CD4-positive, alpha-beta T cell (primary cell): ENCODE results near the gene PTGDR. TPM values are rescaled to one million over a fixed set of nuclear protein-coding genes. Genes with fewer than 3 reads are reported as not detected.

ENCODE experiments used
- ATAC-seq: fragments of 200-7000 bp; cut with Tn5 transposase; one replicate; pipeline ENCODE4 v1.10.0; 2022; ENCODE audit warnings: mild to moderate bottlenecking; ENCODE audit not compliant: poor library complexity
- CTCF ChIA-PET: fragments of 350-600 bp; sonication (Branson Sonifier 250); formaldehyde crosslinking; loops from one replicate; lab custom pipeline; 2021; ENCODE audit warnings: antibody characterized with exemption, inconsistent platforms; lab: Charles Lee
- POLR2A ChIA-PET: fragments of 350-600 bp; sonication (Branson Sonifier 250); formaldehyde crosslinking; loops from one replicate; lab custom pipeline; 2021; ENCODE audit warnings: antibody characterized with exemption, inconsistent platforms; lab: Charles Lee
- DNase-seq, 14 experiments: peaks; one replicate each; pipeline ENCODE4 v3.0.0-alpha.2; 2013 to 2020; ENCODE audit warnings: mixed read lengths in 2 of 14
- H3K27ac ChIP-seq, 2 donors: one replicate each; pipeline versions ENCODE4 v1.5.1 to v1.7.0; 2013; ENCODE audit warnings: low read length in 2 of 2, low read depth in 1 of 2, mild to moderate bottlenecking in 1 of 2
- H3K27me3 ChIP-seq, 2 experiments: 1 replicate in 1 of 2; 2 replicates in 1 of 2; pipeline versions ENCODE4 v1.6.1 to v1.7.0; 2013; ENCODE audit warnings: low read length in 2 of 2, control low read depth in 1 of 2, mild to moderate bottlenecking in 1 of 2, moderate library complexity in 1 of 2; ENCODE audit not compliant: insufficient read depth in 2 of 2, control insufficient read depth in 1 of 2
- H3K36me3 ChIP-seq: one replicate; pipeline ENCODE4 v1.6.1; 2013; ENCODE audit warnings: low read length, control low read depth; ENCODE audit not compliant: insufficient read depth
- H3K4me1 ChIP-seq: one replicate; pipeline ENCODE4 v1.6.1; 2013; ENCODE audit warnings: low read length, control low read depth; ENCODE audit not compliant: insufficient read depth
- H3K4me3 ChIP-seq: one replicate; pipeline ENCODE4 v1.5.1; 2013; ENCODE audit warnings: mild to moderate bottlenecking, low read length, moderate library complexity
- H3K9me3 ChIP-seq, 2 experiments: 1 replicate in 1 of 2; 2 replicates in 1 of 2; pipeline versions ENCODE4 v1.6.1 to v1.7.0; 2013; ENCODE audit warnings: low read length in 2 of 2, mild to moderate bottlenecking in 2 of 2, control low read depth in 1 of 2, moderate library complexity in 1 of 2; ENCODE audit not compliant: control insufficient read depth in 1 of 2, insufficient read depth in 1 of 2
- H3K27ac Mint-ChIP-seq: one replicate; pipeline ENCODE4 v1.8.0; 2020; ENCODE audit warnings: mixed read lengths
- H3K27me3 Mint-ChIP-seq: one replicate; pipeline ENCODE4 v1.8.0; 2021; ENCODE audit warnings: mixed read lengths
- H3K36me3 Mint-ChIP-seq: one replicate; pipeline ENCODE4 v1.8.0; 2021; ENCODE audit warnings: low read depth, mixed read lengths
- H3K4me1 Mint-ChIP-seq: one replicate; pipeline ENCODE4 v1.8.0; 2021; ENCODE audit warnings: low read depth, mixed read lengths
- H3K4me3 Mint-ChIP-seq: one replicate; pipeline ENCODE4 v1.8.0; 2020; ENCODE audit warnings: mild to moderate bottlenecking, mixed read lengths
- H3K9me3 Mint-ChIP-seq: one replicate; pipeline ENCODE4 v1.8.0; 2020; ENCODE audit warnings: mixed read lengths
- intact Hi-C, 2 experiments: fragments of 100-400 bp; cut with DNase I in 1 of 2; cut with micrococcal nuclease in 1 of 2; formaldehyde crosslinking; loops; one replicate each; pipeline versions ENCODE4 v1.15.1 to v1.9.0; 2023 to 2025; cut with DNase I, micrococcal nuclease
- total RNA-seq, 174 experiments: library from RNA in 2 of 174; stranded (reverse) in 2 of 174; gene quantifications; one replicate each; pipeline ENCODE4 v1.2.3 and lab custom pipeline; 2021 to 2026
- TF ChIP-seq, protein P1 (sequence below): fragments of 200-600 bp; IDR thresholded peaks from one replicate; pipeline ENCODE4 v1.8.0; 2022; ENCODE audit warnings: antibody characterized with exemption, mild to moderate bottlenecking

PTGDR gene
- total RNA-seq, 2 experiments from 2014 or later = 0.20 to 0.41 TPM

DNA sequence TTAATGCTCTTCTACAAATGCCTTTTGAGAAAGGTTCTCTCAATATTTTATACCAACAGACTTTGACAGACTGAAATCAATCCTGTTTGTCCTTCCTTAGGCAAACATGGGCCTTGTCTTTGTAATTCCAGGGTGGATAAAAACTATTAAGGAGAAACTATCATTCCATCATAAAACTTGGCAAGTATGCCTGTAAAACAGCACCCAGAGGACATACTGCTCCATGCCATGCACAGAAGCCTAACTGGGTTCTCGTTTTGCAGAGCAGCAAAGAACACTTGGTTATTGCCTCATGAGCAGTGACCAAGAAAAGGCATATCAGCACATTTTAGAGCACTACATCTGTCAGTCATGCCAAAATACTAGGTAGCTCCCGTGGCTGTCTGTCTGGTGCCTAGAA, 33.8 kb upstream of the PTGDR start:
- no peaks in the 10 kb centered on the region for H3K4me1 ChIP-seq
- ChIA-PET CTCF (no interaction called here), POLR2A (no interaction called here)
- H3K36me3 ChIP-seq = no peaks in the 10 kb centered on the region
- intact Hi-C loops = no loop called here
- H3K27me3 ChIP-seq = no peaks in the 10 kb centered on the region
- Mint-ChIP-seq H3K36me3 (no peaks in the 10 kb centered on the region), H3K9me3 (no peaks in the 10 kb centered on the region), H3K4me1 (no peaks in the 10 kb centered on the region), H3K27ac (no peak overlapping the region), H3K4me3 (no peak overlapping the region), H3K27me3 (no peaks in the 10 kb centered on the region)
- no peak overlapping the region for H3K4me3 ChIP-seq
- no peak overlapping the region for H3K27ac ChIP-seq
- DNase-seq = no peak
- H3K9me3 ChIP-seq = no peaks in the 10 kb centered on the region
- no peak for ATAC-seq
- TF ChIP-seq, protein P1, sequence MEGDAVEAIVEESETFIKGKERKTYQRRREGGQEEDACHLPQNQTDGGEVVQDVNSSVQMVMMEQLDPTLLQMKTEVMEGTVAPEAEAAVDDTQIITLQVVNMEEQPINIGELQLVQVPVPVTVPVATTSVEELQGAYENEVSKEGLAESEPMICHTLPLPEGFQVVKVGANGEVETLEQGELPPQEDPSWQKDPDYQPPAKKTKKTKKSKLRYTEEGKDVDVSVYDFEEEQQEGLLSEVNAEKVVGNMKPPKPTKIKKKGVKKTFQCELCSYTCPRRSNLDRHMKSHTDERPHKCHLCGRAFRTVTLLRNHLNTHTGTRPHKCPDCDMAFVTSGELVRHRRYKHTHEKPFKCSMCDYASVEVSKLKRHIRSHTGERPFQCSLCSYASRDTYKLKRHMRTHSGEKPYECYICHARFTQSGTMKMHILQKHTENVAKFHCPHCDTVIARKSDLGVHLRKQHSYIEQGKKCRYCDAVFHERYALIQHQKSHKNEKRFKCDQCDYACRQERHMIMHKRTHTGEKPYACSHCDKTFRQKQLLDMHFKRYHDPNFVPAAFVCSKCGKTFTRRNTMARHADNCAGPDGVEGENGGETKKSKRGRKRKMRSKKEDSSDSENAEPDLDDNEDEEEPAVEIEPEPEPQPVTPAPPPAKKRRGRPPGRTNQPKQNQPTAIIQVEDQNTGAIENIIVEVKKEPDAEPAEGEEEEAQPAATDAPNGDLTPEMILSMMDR = no peak

DNA sequence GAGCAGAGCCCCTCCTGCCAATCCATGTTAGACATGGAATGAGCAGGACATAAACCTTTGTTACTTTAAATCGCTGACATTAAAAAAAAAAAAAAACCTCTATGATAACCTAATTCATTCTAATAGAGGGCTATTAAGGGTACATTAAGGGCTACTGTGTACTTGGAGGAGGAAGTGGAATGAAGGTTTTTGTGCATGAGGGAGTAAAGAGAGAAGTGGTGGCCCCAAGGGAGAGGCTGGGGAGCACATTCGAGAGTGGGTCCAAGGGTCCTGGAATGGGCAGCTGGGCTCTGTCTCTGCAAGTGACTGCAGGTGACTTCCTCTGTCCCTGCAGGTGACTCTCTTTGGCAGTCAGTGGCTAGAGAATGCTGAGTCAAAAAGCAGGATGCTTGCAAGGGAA, 32.1 kb upstream of the PTGDR start:
- no peak overlapping the region for H3K4me3 ChIP-seq
- H3K4me1 ChIP-seq = peaks cover 5% of the 10 kb centered on the region
- Mint-ChIP-seq H3K36me3 (no peaks in the 10 kb centered on the region), H3K27ac (no peak overlapping the region), H3K4me3 (no peak overlapping the region), H3K27me3 (no peaks in the 10 kb centered on the region), H3K4me1 (peaks cover 7% of the 10 kb centered on the region), H3K9me3 (no peaks in the 10 kb centered on the region)
- CTCF ChIA-PET = no interaction called here
- no peaks in the 10 kb centered on the region for H3K36me3 ChIP-seq
- H3K27ac ChIP-seq = no peak overlapping the region
- no peaks in the 10 kb centered on the region for H3K27me3 ChIP-seq
- no peaks in the 10 kb centered on the region for H3K9me3 ChIP-seq
- DNase-seq = no peak
- ATAC-seq = no peak
- TF ChIP-seq, protein P1 = no peak
- POLR2A ChIA-PET = no interaction called here
- intact Hi-C loops = no loop called here

DNA sequence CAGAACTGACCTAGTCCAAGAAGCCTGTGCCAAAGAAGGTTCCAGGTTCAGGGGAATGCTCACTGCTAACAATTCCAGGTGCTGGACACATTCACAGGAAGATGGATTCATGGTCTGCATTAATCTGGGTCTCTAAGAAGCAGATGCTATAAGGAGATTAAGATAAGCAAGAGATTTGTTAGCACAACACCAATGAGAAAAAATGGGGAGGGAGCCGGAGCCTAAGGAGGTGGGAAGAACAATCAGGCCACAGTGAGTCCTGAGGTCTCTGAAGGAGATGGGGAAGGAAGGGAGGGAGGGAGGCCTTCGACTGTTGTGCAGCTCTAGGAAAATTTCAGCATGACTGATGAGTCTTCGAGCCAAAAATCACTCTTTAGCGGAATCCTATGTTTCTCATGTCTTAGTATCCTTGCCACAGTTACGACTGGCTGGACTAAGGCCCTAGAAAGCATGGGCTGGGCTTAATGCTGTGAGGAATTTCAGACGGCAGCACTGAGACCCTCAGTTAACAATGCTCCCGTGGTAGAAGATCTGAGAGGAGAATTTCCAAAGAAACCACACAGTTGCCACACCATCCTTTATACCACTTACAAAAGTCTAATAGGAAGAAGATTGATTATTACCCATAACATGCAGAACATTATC, 31.5 kb upstream of the PTGDR start:
- no peaks in the 10 kb centered on the region for H3K9me3 Mint-ChIP-seq
- H3K9me3 ChIP-seq = no peaks in the 10 kb centered on the region
- H3K27ac Mint-ChIP-seq = no peak overlapping the region
- no peak overlapping the region for H3K4me3 ChIP-seq
- no peak overlapping the region for H3K27ac ChIP-seq
- POLR2A ChIA-PET = no interaction called here
- peaks cover 5% of the 10 kb centered on the region for H3K4me1 ChIP-seq
- TF ChIP-seq, protein P1 = no peak
- no peaks in the 10 kb centered on the region for H3K27me3 Mint-ChIP-seq
- no peaks in the 10 kb centered on the region for H3K36me3 ChIP-seq
- CTCF ChIA-PET = no interaction called here
- H3K36me3 Mint-ChIP-seq = no peaks in the 10 kb centered on the region
- H3K27me3 ChIP-seq = no peaks in the 10 kb centered on the region
- no peak overlapping the region for H3K4me3 Mint-ChIP-seq
- no peak for DNase-seq
- H3K4me1 Mint-ChIP-seq = peaks cover 11% of the 10 kb centered on the region
- intact Hi-C loops = no loop called here
- no peak for ATAC-seq
